GM13977 (cell line): Measurements from ENCODE around the gene CSNK1G3.

Experiments
- DNase-seq: peaks from one replicate; pipeline ENCODE4 v3.0.0; 2012; ENCODE audit warnings: low spot score
- in situ Hi-C: fragments of 300-500 bp; cut with MboI; formaldehyde crosslinking; loops from one replicate; pipeline ENCODE4 v1.12.0; 2022; ENCODE audit warnings: low sequenced_read_pairs, low pct_unique_long_range_greater_than_20kb, mixed read lengths, inconsistent platforms; ENCODE audit not compliant: unreplicated experiment
- TF ChIP-seq, protein P1 (sequence below): IDR thresholded peaks from 2 replicates; pipeline ENCODE4 v1.5.1; 2012; ENCODE audit warnings: mild to moderate bottlenecking, control low read depth; ENCODE audit not compliant: insufficient read depth; ENCODE audit errors: extremely low read depth, missing control alignments

Gene CSNK1G3

DNA sequence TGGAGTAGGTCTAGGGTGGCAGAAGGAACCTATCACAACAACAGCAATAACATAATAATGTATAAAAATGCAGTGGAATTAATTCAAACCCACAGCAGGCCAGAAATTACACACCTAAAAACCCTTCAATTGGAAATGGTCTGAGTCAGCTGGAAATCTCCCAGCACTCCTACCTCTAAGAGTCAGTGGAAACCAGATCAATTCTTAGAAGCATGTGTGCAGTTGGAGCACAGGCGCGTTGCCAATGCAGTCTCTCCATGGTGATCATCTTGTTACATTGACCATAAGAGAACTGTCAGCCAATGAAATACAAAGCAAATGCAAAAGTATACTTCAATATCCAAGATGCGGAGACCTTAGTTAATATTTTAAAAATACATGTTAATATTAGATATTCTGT lies 15.1 kb upstream of the CSNK1G3 start:
- TF ChIP-seq, protein P1, sequence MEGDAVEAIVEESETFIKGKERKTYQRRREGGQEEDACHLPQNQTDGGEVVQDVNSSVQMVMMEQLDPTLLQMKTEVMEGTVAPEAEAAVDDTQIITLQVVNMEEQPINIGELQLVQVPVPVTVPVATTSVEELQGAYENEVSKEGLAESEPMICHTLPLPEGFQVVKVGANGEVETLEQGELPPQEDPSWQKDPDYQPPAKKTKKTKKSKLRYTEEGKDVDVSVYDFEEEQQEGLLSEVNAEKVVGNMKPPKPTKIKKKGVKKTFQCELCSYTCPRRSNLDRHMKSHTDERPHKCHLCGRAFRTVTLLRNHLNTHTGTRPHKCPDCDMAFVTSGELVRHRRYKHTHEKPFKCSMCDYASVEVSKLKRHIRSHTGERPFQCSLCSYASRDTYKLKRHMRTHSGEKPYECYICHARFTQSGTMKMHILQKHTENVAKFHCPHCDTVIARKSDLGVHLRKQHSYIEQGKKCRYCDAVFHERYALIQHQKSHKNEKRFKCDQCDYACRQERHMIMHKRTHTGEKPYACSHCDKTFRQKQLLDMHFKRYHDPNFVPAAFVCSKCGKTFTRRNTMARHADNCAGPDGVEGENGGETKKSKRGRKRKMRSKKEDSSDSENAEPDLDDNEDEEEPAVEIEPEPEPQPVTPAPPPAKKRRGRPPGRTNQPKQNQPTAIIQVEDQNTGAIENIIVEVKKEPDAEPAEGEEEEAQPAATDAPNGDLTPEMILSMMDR: no peak
- DNase-seq: no peak
- in situ Hi-C loops: no loop called here

DNA sequence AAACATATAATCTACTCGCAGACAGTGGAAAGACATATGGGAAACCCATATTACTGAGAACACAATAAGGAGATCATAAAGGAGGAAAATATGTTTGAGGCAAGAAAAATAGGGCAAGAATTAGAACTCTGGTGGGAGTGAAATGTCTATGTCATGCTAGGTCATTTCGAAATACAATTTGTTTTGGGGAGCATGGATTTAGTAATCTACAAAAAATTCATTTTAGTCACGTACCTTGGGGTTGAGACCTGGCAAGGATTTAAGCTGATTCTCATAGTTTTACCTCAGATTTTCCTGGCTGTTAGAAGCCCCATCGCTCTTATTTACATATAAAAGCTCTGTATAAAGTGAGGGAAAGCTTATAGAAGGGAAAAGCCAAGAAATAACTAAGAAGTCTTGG lies 11.5 kb upstream of the CSNK1G3 start:
- DNase-seq: no peak
- TF ChIP-seq, protein P1: no peak
- in situ Hi-C loops: no loop called here

DNA sequence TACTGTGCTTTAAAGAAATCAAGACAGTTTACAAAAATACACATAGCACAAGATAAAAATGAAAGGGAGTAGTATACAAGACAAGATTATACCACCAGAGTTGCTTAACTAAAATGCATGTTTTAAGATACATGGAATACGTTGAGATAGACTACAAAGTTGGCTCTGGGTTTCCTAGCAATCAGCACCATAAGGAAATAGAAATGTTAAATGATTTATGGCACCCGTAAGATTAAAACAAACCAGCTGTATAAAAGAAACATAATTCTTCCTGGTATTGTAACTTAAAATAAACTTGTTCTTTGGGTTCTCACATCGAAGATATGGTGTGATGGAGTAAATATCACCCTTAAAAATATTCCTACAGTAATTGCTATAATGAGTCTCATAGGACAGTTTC lies 9.9 kb upstream of the CSNK1G3 start:
- in situ Hi-C loops: no loop called here
- no peak for DNase-seq
- TF ChIP-seq, protein P1: no peak

DNA sequence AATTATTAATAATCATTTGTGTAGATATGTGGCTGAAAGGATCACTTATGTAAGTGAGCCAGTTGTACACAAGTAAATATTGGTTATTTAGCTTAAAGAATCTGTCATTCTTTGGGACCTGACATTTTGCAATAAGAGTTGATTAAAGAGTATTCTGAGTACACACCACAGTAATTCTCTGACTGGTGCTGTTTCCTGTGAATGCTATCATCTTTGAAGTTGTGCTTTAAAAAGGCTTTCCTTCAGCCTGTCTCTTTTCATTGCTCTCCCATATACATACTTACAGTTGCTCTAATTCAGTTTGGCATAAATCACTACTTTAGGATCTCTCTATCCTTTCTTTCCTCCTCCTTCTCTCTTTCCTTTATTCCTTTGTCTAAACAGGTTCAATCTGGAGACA lies 8.7 kb upstream of the CSNK1G3 start:
- TF ChIP-seq, protein P1: no peak
- in situ Hi-C loops: no loop called here
- DNase-seq: no peak

DNA sequence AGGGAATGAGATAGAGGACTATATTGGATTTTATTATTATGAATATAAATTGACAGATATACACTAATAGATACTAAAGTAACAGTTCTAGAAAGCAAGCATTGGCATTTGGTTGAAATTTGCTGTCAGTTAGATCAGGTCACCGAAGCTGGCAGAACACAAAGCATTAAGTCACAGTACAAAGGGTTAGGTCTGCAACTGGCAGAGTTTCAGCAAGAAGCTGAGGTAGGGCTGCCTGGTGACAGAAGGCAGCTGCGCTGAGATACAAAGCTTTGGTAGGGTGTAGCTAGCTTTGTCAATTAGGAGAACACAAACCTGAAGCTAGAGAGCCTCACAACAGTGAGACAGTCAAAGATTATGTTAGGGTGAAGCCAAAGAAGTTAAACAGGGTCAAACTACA lies 6.3 kb upstream of the CSNK1G3 start:
- DNase-seq: no peak
- in situ Hi-C loops: no loop called here
- TF ChIP-seq, protein P1: no peak

DNA sequence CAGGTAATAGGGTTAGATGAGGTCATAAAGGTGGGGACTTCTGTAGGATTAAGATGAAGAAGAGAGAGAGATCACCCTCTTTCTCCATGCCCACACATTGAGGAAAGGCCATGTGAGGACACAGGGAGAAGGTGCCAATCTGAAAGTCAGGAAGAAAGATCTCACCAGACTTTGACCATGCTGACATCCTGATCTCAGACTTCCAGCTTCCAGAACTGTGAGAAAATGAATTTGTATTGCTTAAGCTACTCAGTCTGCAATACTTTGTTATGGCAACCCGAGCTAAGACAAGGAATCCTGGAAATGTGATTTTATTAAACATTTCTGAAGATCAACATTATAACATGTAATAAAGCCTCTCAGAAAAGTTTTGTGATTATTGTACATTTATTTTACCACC lies 3.5 kb upstream of the CSNK1G3 start:
- DNase-seq: no peak
- in situ Hi-C loops: no loop called here
- TF ChIP-seq, protein P1: no peak

DNA sequence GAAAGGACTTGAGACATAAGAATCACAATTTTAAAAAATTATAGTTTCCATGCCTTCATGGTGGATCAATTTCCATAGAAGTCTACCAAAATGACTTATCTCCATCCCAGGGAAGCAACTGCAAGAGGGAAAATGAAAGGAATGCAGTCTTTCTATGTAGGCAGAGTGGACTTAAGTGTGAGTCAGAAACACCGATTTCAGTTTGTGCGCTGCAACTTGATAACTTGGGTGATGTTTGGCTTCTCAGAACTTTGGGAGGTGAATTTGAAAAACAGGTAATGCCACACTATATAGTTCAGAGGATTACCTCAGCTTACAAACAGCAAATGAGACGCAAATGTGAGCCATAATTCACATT lies 708 bp upstream of the CSNK1G3 start:
- in situ Hi-C loops: no loop called here
- no peak for DNase-seq

More for the DNA sequence above, 708 bp upstream of the CSNK1G3 start:
- TF ChIP-seq, protein P1: no peak
